H1 (cell line): ENCODE data around the gene NOX5. TPM values are rescaled to one million over a fixed set of nuclear protein-coding genes. Genes with fewer than 3 reads are reported as not detected.

Experiments used
- CTCF ChIA-PET: fragments of 300-600 bp; sonication (Branson Sonifier 250); formaldehyde crosslinking; loops from one replicate; lab custom pipeline; 2021; ENCODE audit not compliant: partially characterized antibody; lab: Charles Lee
- POLR2A ChIA-PET: fragments of 300-600 bp; sonication (Branson Sonifier 250); formaldehyde crosslinking; loops from one replicate; lab custom pipeline; 2021; ENCODE audit warnings: inconsistent platforms; ENCODE audit not compliant: partially characterized antibody; lab: Charles Lee
- DNase-seq, 2 experiments: peaks; one replicate each; pipeline versions ENCODE4 v3.0.0 to v3.0.0-alpha.2; 2010 to 2022; ENCODE audit warnings: low spot score in 2 of 2, low read depth in 1 of 2, mixed read lengths in 1 of 2
- FAIRE-seq: peaks from 2 replicates; lab custom pipeline; 2011; peaks lifted over from hg19 to GRCh38; lab: Jason Lieb, UNC
- H2AFZ ChIP-seq: 2 replicates; pipeline ENCODE4 v1.8.1; 2012; ENCODE audit warnings: low read length, inconsistent platforms
- H2AK5ac ChIP-seq: 2 replicates; pipeline ENCODE4 v1.6.1; 2013; ENCODE audit warnings: low read depth, low read length
- H2BK120ac ChIP-seq: replicated peaks from 2 replicates; pipeline ENCODE3; 2013; ENCODE audit warnings: low read depth, low read length, inconsistent platforms
- H2BK12ac ChIP-seq: 2 replicates; pipeline ENCODE4 v1.6.1; 2013; ENCODE audit warnings: low read depth, low read length
- H2BK15ac ChIP-seq: 2 replicates; pipeline ENCODE4 v1.6.1; 2013; ENCODE audit warnings: low read length
- H2BK20ac ChIP-seq: 2 replicates; pipeline ENCODE4 v1.6.1; 2013; ENCODE audit warnings: low read length
- H2BK5ac ChIP-seq: 2 replicates; pipeline ENCODE4 v1.6.1; 2013; ENCODE audit warnings: low read depth, low read length
- H3K14ac ChIP-seq: 2 replicates; pipeline ENCODE4 v1.6.1; 2013; ENCODE audit warnings: inconsistent platforms; ENCODE audit not compliant: insufficient read length
- H3K18ac ChIP-seq: 2 replicates; pipeline ENCODE4 v1.6.1; 2013; ENCODE audit warnings: low read length; ENCODE audit errors: extremely low read depth
- H3K23ac ChIP-seq: 2 replicates; pipeline ENCODE4 v1.6.1; 2013; ENCODE audit warnings: inconsistent platforms; ENCODE audit not compliant: insufficient read length
- H3K23me2 ChIP-seq: 2 replicates; pipeline ENCODE4 v1.6.1; 2013; ENCODE audit warnings: low read depth, low read length
- H3K27ac ChIP-seq: 2 replicates; pipeline ENCODE4 v1.6.1; 2011; ENCODE audit warnings: low read depth, low read length, inconsistent platforms
- H3K27me3 ChIP-seq, 4 experiments: replicated peaks in 1 of 4; 1 replicate in 1 of 4; 2 replicates in 3 of 4; pipeline versions ENCODE4 v1.6.1 to v1.8.1; 2011 to 2013; ENCODE audit warnings: low read length in 3 of 4, mild to moderate bottlenecking in 3 of 4, inconsistent platforms in 2 of 4, mixed read lengths in 2 of 4, moderate library complexity in 1 of 4; ENCODE audit not compliant: control insufficient read depth in 3 of 4, insufficient read depth in 3 of 4; ENCODE audit errors: extremely low read depth in 1 of 4
- H3K36me3 ChIP-seq, 4 experiments: 2 replicates each; pipeline versions ENCODE4 v1.6.1 to v1.8.1; 2011 to 2013; ENCODE audit warnings: mild to moderate bottlenecking in 4 of 4, low read length in 3 of 4, moderate library complexity in 2 of 4, control low read depth in 1 of 4, inconsistent platforms in 1 of 4; ENCODE audit not compliant: insufficient read depth in 4 of 4, control insufficient read depth in 2 of 4
- H3K4ac ChIP-seq: replicated peaks from 2 replicates; pipeline ENCODE3; 2013; ENCODE audit warnings: low read length, low read depth, mixed read lengths, inconsistent platforms; ENCODE audit not compliant: insufficient read length
- H3K4me1 ChIP-seq, 4 experiments: replicated peaks in 1 of 4; 1 replicate in 1 of 4; 2 replicates in 3 of 4; pipeline versions ENCODE4 v1.6.1 to v1.8.1; 2011 to 2013; ENCODE audit warnings: low read length in 3 of 4, inconsistent platforms in 2 of 4, mixed read lengths in 1 of 4; ENCODE audit not compliant: insufficient read depth in 4 of 4, control insufficient read depth in 3 of 4
- H3K4me2 ChIP-seq, 2 experiments: 2 replicates each; pipeline versions ENCODE4 v1.6.1 to v1.8.1; 2011 to 2013; ENCODE audit warnings: low read depth in 2 of 2, low read length in 2 of 2, control low read depth in 1 of 2, inconsistent platforms in 1 of 2, mild to moderate bottlenecking in 1 of 2; ENCODE audit not compliant: insufficient read depth in 1 of 2
- H3K4me3 ChIP-seq, 4 experiments: fragments of 200-600, 300-600 bp in 1 of 4; sonication (generic), shearing (Covaris generic), sonication (Bioruptor Twin) in 1 of 4; 2 replicates each; pipeline versions ENCODE4 v1.5.1 to v1.8.1; 2011 to 2016; ENCODE audit warnings: low read length in 4 of 4, low read depth in 3 of 4, control low read depth in 2 of 4, inconsistent platforms in 2 of 4, mild to moderate bottlenecking in 2 of 4, mixed read lengths in 1 of 4, moderate library complexity in 1 of 4; ENCODE audit not compliant: insufficient read depth in 2 of 4; ENCODE audit errors: extremely low read depth in 1 of 4
- H3K56ac ChIP-seq: replicated peaks from 2 replicates; pipeline ENCODE3; 2013; ENCODE audit warnings: low read depth, mild to moderate bottlenecking, mixed read lengths, low read length, inconsistent platforms; ENCODE audit not compliant: insufficient read length
- H3K79me1 ChIP-seq: 2 replicates; pipeline ENCODE4 v1.6.1; 2013; ENCODE audit warnings: low read depth, low read length, control low read depth
- H3K79me2 ChIP-seq, 2 experiments: 2 replicates each; pipeline versions ENCODE4 v1.6.1 to v1.8.1; 2012 to 2013; ENCODE audit warnings: low read length in 2 of 2, mild to moderate bottlenecking in 2 of 2, inconsistent platforms in 1 of 2; ENCODE audit not compliant: insufficient read depth in 2 of 2, control insufficient read depth in 1 of 2
- H3K9ac ChIP-seq, 4 experiments: replicated peaks in 1 of 4; 1 replicate in 1 of 4; 2 replicates in 3 of 4; pipeline versions ENCODE4 v1.6.1 to v1.8.1; 2011 to 2013; ENCODE audit warnings: low read depth in 3 of 4, low read length in 3 of 4, control low read depth in 2 of 4, mild to moderate bottlenecking in 2 of 4, moderate library complexity in 2 of 4, inconsistent platforms in 1 of 4; ENCODE audit errors: extremely low read depth in 1 of 4
- H3K9me3 ChIP-seq, 2 experiments: 2 replicates each; pipeline versions ENCODE4 v1.6.1 to v1.8.1; 2012 to 2013; ENCODE audit warnings: mild to moderate bottlenecking in 2 of 2, moderate library complexity in 2 of 2, control low read depth in 1 of 2, inconsistent platforms in 1 of 2, low read depth in 1 of 2, low read length in 1 of 2, mixed read lengths in 1 of 2; ENCODE audit not compliant: insufficient read depth in 2 of 2
- H4K20me1 ChIP-seq, 2 experiments: replicated peaks in 1 of 2; 2 replicates each; pipeline versions ENCODE3 to v1.8.1; 2011 to 2013; ENCODE audit warnings: inconsistent platforms in 2 of 2, low read length in 2 of 2, mild to moderate bottlenecking in 1 of 2; ENCODE audit not compliant: insufficient read depth in 2 of 2, control insufficient read depth in 1 of 2
- H4K5ac ChIP-seq: 2 replicates; pipeline ENCODE4 v1.6.1; 2013; ENCODE audit warnings: low read length, low read depth, mixed read lengths, inconsistent platforms; ENCODE audit not compliant: insufficient read length
- H4K8ac ChIP-seq: 2 replicates; pipeline ENCODE4 v1.8.0; 2013; ENCODE audit warnings: mild to moderate bottlenecking, moderate library complexity, low read length, inconsistent platforms; ENCODE audit not compliant: insufficient read depth; ENCODE audit errors: extremely low read depth
- H4K91ac ChIP-seq: replicated peaks from 2 replicates; pipeline ENCODE3; 2013; ENCODE audit warnings: low read length, mixed read lengths, inconsistent platforms; ENCODE audit not compliant: insufficient read length
- RBBP5 ChIP-seq: IDR thresholded peaks from 2 replicates; pipeline ENCODE4 v1.7.1; 2012; ENCODE audit warnings: low read depth, mild to moderate bottlenecking, inconsistent platforms, low read length, moderate library complexity, borderline replicate concordance
- WGBS, 2 experiments: shearing (Covaris generic) in 1 of 2; methylation state at CpG; one replicate each; pipeline versions ENCODE4 v1.1.6 to v1.1.7; 2013 to 2015; ENCODE audit warnings: low lambda C conversion rate in 2 of 2, mixed read lengths in 2 of 2, inconsistent platforms in 1 of 2, low coverage in 1 of 2, missing lambda C conversion rate in 1 of 2; ENCODE audit not compliant: insufficient replicate concordance in 2 of 2, insufficient coverage in 1 of 2, insufficient read length in 1 of 2; ENCODE audit errors: extremely low coverage in 1 of 2, missing lambda C conversion rate in 1 of 2; 5-methylcytosine and 5-hydroxymethylcytosine counted together
- polyA plus RNA-seq, 7 experiments: library from polyadenylated mRNA; depleted of rRNA in 3 of 7; stranded (reverse) in 5 of 7; unstranded in 2 of 7; fragments of >200 nt in 5 of 7; fragments of 200-250 nt in 2 of 7; gene quantifications; 1 replicate in 5 of 7; 2 replicates in 1 of 7; 4 replicates in 1 of 7; pipeline versions ENCODE4 v1.2.1 to v1.2.3, GENCODE V29; 2011 to 2013; ENCODE audit warnings: missing spikeins in 2 of 7, mixed read lengths in 2 of 7
- total RNA-seq: library from RNA; stranded (reverse); fragmentation: NEBNext Ultra II Directional; extraction: Animal tissue kit (Norgen Biotek cat#: 25700); gene quantifications from 2 replicates; pipeline ENCODE4 v1.2.1, GENCODE V29; 2021

The NOX5 gene
- total and polyA plus RNA-seq, 2 of the 8 experiments (the other 6 are each of a cell fraction or from before 2014, with no cell fraction given), result under 0.01 TPM; not detected in 1

- 89% methylated on average over 5 of the region's 5 CpGs; no CpG with 5 or more reads in 1 of the 2 experiments for WGBS, 2 experiments
- Histone ChIP-seq H3K9ac (no peak overlapping the region), H4K5ac (no peak overlapping the region), H3K36me3 (no peaks in the 10 kb centered on the region; a peak in 1 of 8 replicates), H2BK15ac (no peak overlapping the region), H2BK5ac (no peak overlapping the region), H3K9me3 (peaks cover 2 to 11% of the 10 kb centered on the region in 2 experiments; a peak in 1 of 4 replicates), H3K4me1 (peaks cover 5 to 12% (median 7%) of the 10 kb centered on the region in 4 experiments; a peak in 6 of 7 replicates), H3K4ac (no peak overlapping the region), H4K20me1 (no peaks in the 10 kb centered on the region), H2BK120ac (no peak overlapping the region), H2AK5ac (no peak overlapping the region), H3K79me1 (no peaks in the 10 kb centered on the region), H2AFZ (no peak overlapping the region), H3K56ac (no peak overlapping the region), H3K27ac (no peak overlapping the region), H3K4me2 (no peak overlapping the region), H3K23ac (no peak overlapping the region), H2BK12ac (no peak overlapping the region), H3K4me3 (no peak overlapping the region), H4K91ac (no peak overlapping the region), H2BK20ac (no peak overlapping the region), H4K8ac (no peak overlapping the region), H3K27me3 (0 out of 7 replicates have a peak, but pooled peaks cover 0 to 2% (median 0%) of the 10 kb centered on the region in 4 experiments), H3K18ac (no peak overlapping the region), H3K23me2 (no peaks in the 10 kb centered on the region), H3K79me2 (no peaks in the 10 kb centered on the region), H3K14ac (no peak overlapping the region)
- CTCF ChIA-PET, result no interaction called here
- FAIRE-seq (no peak), DNase-seq (no peak)
- POLR2A ChIA-PET, result no interaction called here
- TF ChIP-seq RBBP5, result no peak
Observed at GRCh38 chr15:68986322-68986721, 28.2 kb upstream of the NOX5 start.
